Lung (tissue), 12 donors: ENCODE results near the gene DOK6. TPM values are rescaled to one million over a fixed set of nuclear protein-coding genes. Genes with fewer than 3 reads are reported as not detected.

Experiments
- ATAC-seq: fragments of 200-7000 bp; cut with Tn5 transposase; one replicate; pipeline ENCODE4 v1.9.1; 2020; ENCODE audit warnings: moderate number of reproducible peaks; ENCODE audit not compliant: insufficient read depth, low FRiP score
- DNase-seq, 3 donors: peaks; one replicate each; pipeline ENCODE4 v3.0.0-alpha.2; 2013 to 2017
- H3K27ac ChIP-seq, 2 donors: one replicate each; pipeline ENCODE4 v1.5.1; 2013; ENCODE audit warnings: mild to moderate bottlenecking in 2 of 2, moderate library complexity in 2 of 2, control low read depth in 1 of 2, inconsistent platforms in 1 of 2, low read depth in 1 of 2, low read length in 1 of 2
- H3K27me3 ChIP-seq, 3 donors: one replicate each; pipeline ENCODE4 v1.5.1; 2013; ENCODE audit warnings: low read length in 2 of 3; ENCODE audit not compliant: control insufficient read depth in 3 of 3, insufficient read depth in 3 of 3
- H3K36me3 ChIP-seq, 4 donors: one replicate each; pipeline ENCODE4 v1.5.1; 2013; ENCODE audit warnings: low read length in 4 of 4, mild to moderate bottlenecking in 1 of 4, moderate library complexity in 1 of 4; ENCODE audit not compliant: control insufficient read depth in 4 of 4, insufficient read depth in 4 of 4
- H3K4me1 ChIP-seq, 5 donors: one replicate each; pipeline ENCODE4 v1.5.1; 2013; ENCODE audit warnings: low read length in 5 of 5, mild to moderate bottlenecking in 2 of 5, moderate library complexity in 1 of 5; ENCODE audit not compliant: control insufficient read depth in 5 of 5, insufficient read depth in 5 of 5
- H3K4me3 ChIP-seq: one replicate; pipeline ENCODE4 v1.5.1; 2013; ENCODE audit warnings: mild to moderate bottlenecking, control low read depth, moderate library complexity
- H3K9ac ChIP-seq, 2 donors: one replicate each; pipeline ENCODE4 v1.5.1; 2013; ENCODE audit warnings: low read length in 2 of 2, control low read depth in 1 of 2; ENCODE audit not compliant: insufficient read depth in 1 of 2
- H3K9me3 ChIP-seq, 4 donors: one replicate each; pipeline ENCODE4 v1.5.1; 2013; ENCODE audit warnings: low read length in 3 of 4, mild to moderate bottlenecking in 1 of 4, moderate library complexity in 1 of 4; ENCODE audit not compliant: control insufficient read depth in 4 of 4, insufficient read depth in 3 of 4
- WGBS, 2 donors: extraction: QIAGEN DNeasy Blood & Tissue Kit; methylation state at CpG; one replicate each; pipeline ENCODE4 v1.1.7; 2013; 5-methylcytosine and 5-hydroxymethylcytosine counted together
- polyA plus RNA-seq, 2 donors: library from polyadenylated mRNA; stranded (reverse); fragments of 200-250 nt; gene quantifications; one replicate each; pipeline ENCODE4 v1.2.1, GENCODE V29; 2013
- total RNA-seq, 2 donors: library from RNA; depleted of rRNA in 1 of 2; stranded (reverse); fragments of >200 nt in 1 of 2; gene quantifications; one replicate each; pipeline ENCODE4 v1.2.1, GENCODE V29; 2014 to 2021
- TF ChIP-seq, protein P1 (sequence below): IDR thresholded peaks from 2 replicates; pipeline ENCODE4 v1.5.1; 2012; ENCODE audit warnings: mild to moderate bottlenecking; ENCODE audit errors: control extremely low read depth, extremely low read depth
- donor health status: control.
- donor health status: control.
- donor health status: Bipolar disorder and iron deficiency.
- donor health status: healthy.
- donor health status: DM: yes; HTN: yes; CAD: no.

The DOK6 gene
- total and polyA plus RNA-seq, 4 donors: 0.61 to 21.3 (median 2.7) TPM

- H3K9me3 ChIP-seq: no peaks in the 10 kb centered on the region
- ATAC-seq: no peak
- H3K4me3 ChIP-seq: no peak overlapping the region
- peaks cover 0 to 4% (median 1%) of the 10 kb centered on the region in 4 donors for H3K36me3 ChIP-seq
- TF ChIP-seq, protein P1, sequence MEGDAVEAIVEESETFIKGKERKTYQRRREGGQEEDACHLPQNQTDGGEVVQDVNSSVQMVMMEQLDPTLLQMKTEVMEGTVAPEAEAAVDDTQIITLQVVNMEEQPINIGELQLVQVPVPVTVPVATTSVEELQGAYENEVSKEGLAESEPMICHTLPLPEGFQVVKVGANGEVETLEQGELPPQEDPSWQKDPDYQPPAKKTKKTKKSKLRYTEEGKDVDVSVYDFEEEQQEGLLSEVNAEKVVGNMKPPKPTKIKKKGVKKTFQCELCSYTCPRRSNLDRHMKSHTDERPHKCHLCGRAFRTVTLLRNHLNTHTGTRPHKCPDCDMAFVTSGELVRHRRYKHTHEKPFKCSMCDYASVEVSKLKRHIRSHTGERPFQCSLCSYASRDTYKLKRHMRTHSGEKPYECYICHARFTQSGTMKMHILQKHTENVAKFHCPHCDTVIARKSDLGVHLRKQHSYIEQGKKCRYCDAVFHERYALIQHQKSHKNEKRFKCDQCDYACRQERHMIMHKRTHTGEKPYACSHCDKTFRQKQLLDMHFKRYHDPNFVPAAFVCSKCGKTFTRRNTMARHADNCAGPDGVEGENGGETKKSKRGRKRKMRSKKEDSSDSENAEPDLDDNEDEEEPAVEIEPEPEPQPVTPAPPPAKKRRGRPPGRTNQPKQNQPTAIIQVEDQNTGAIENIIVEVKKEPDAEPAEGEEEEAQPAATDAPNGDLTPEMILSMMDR: no peak
- peaks cover 0 to 5% (median 0%) of the 10 kb centered on the region in 5 donors for H3K4me1 ChIP-seq
- no peak overlapping the region for H3K9ac ChIP-seq
- 92 to 93% methylated on average over 11 of the region's 11 CpGs for WGBS, 2 donors
- H3K27ac ChIP-seq: no peak overlapping the region
- no peaks in the 10 kb centered on the region for H3K27me3 ChIP-seq
- no peak for DNase-seq
Observed at GRCh38 chr18:69840001-69840400, 439.3 kb downstream of the DOK6 start.

- H3K36me3 ChIP-seq: peaks cover 0 to 4% (median 1%) of the 10 kb centered on the region in 4 donors
- peaks cover 0 to 10% (median 2%) of the 10 kb centered on the region in 5 donors for H3K4me1 ChIP-seq
- H3K27ac ChIP-seq: no peak overlapping the region
- WGBS, 2 donors: 94 to 95% methylated on average over 7 of the region's 7 CpGs
- H3K9me3 ChIP-seq: no peaks in the 10 kb centered on the region
- no peak for ATAC-seq
- H3K4me3 ChIP-seq: no peak overlapping the region
- H3K9ac ChIP-seq: no peak overlapping the region
- H3K27me3 ChIP-seq: no peaks in the 10 kb centered on the region
- TF ChIP-seq, protein P1: no peak
- no peak for DNase-seq
Observed at GRCh38 chr18:69840445-69840844, 439.8 kb downstream of the DOK6 start.

DNA sequence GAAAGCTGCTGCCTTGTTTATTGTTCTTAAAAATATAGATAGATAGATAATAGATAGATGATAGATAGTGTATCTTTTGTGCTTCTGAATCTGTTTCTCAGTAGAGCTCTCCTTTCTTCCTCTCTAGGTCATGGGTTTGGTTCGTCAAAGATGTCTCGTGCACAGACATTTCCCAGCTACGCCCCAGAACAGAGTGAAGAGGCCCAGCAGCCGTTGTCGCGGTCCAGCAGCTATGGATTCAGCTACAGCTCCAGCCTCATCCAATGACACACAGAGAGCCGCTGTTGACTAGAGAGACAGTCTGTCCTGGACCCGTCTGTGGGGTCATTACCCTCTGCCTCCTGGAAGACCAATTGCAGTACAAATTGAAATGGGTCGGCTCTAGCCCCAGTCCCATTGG, 440.4 kb downstream of the DOK6 start:
- H3K9ac ChIP-seq: no peak overlapping the region
- H3K9me3 ChIP-seq: no peaks in the 10 kb centered on the region
- ATAC-seq (no peak), DNase-seq (no peak)
- no peaks in the 10 kb centered on the region for H3K27me3 ChIP-seq
- H3K4me1 ChIP-seq: peaks cover 0 to 13% (median 4%) of the 10 kb centered on the region in 5 donors
- TF ChIP-seq, protein P1: no peak
- no peak overlapping the region for H3K27ac ChIP-seq
- peaks cover 0 to 4% (median 1%) of the 10 kb centered on the region in 4 donors for H3K36me3 ChIP-seq
- 92 to 95% methylated on average over 9 of the region's 9 CpGs for WGBS, 2 donors
- no peak overlapping the region for H3K4me3 ChIP-seq

DNA sequence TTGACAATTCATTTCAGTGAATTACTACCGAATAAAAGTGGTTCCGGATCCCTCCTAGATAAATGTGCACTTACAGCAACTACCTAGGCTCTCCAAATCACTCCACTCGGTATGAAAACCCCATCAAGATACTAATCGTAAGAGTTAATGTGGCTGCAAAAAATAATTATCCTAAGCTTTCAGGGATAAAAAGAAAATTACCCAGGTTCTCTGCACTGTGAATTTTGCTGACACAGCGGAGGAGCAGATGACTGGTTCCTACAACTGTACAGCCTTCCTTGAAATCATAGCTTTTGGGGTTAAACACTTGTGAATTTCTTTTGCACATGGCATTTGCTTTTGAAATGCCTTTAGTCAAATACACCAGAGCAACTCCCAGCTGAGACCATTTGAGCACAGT, 442.3 kb downstream of the DOK6 start:
- TF ChIP-seq, protein P1: no peak
- Histone ChIP-seq H3K4me1 (peaks cover 0 to 27% (median 10%) of the 10 kb centered on the region in 5 donors), H3K4me3 (no peak overlapping the region), H3K36me3 (peaks cover 0 to 4% (median 1%) of the 10 kb centered on the region in 4 donors), H3K9ac (no peak overlapping the region), H3K27ac (no peak overlapping the region), H3K9me3 (no peaks in the 10 kb centered on the region), H3K27me3 (no peaks in the 10 kb centered on the region)
- DNase-seq (no peak), ATAC-seq (no peak)
- WGBS, 2 donors: 68 to 69% methylated on average over 5 of the region's 5 CpGs
